ENCODE results near the gene PTRH2.
"Not testable (repeated sequence)": the region's sequence is repeated elsewhere in the genome, so short reads cannot be mapped to it uniquely, and the experiment has no call there.

PTRH2 gene

GRCh38 chr17:59707149-59707970, at the start of gene PTRH2, which contains the start of gene VMP1:
Gene PTRH2 (minus strand): TSS chr17:59707430. CDS start chr17:59697978, 9,452 bp downstream.
Gene VMP1 (plus strand): TSS chr17:59707654. CDS start chr17:59731447, 23,793 bp downstream.
- intact Hi-C loops (cut with micrococcal nuclease), result loop anchor here (1.0 to 5.0 kb wide), 3 partner anchors 35 to 185 kb away; partner anchors contain the start of genes CLTC and TUBD1
- no peaks in the 10 kb centered on the region for H3K27me3 Mint-ChIP-seq
- H3K4me3 Mint-ChIP-seq, result peak within 1 kb of the TSS; percentile 91
- H3K4me1 Mint-ChIP-seq (ENCODE audit: low read depth), result peaks cover 61% of the 10 kb centered on the region
- H3K9me3 Mint-ChIP-seq, result no peaks in the 10 kb centered on the region
- peak within 1 kb of the TSS; percentile 93 for H3K27ac Mint-ChIP-seq
- peaks cover 58% of the 10 kb centered on the region for H3K36me3 Mint-ChIP-seq (ENCODE audit: low read depth)

GRCh38 chr17:59756236-59756818, 49.1 kb upstream of the PTRH2 start:
- H3K9me3 Mint-ChIP-seq, result no peaks in the 10 kb centered on the region
- no peaks in the 10 kb centered on the region for H3K27me3 Mint-ChIP-seq
- H3K36me3 Mint-ChIP-seq (ENCODE audit: low read depth), result peaks cover 42% of the 10 kb centered on the region
- H3K27ac Mint-ChIP-seq, result peak overlapping the region; percentile 83
- no peak overlapping the region for H3K4me3 Mint-ChIP-seq
- intact Hi-C loops (cut with micrococcal nuclease), result no loop called here
- H3K4me1 Mint-ChIP-seq (ENCODE audit: low read depth), result peaks cover 41% of the 10 kb centered on the region

DNA sequence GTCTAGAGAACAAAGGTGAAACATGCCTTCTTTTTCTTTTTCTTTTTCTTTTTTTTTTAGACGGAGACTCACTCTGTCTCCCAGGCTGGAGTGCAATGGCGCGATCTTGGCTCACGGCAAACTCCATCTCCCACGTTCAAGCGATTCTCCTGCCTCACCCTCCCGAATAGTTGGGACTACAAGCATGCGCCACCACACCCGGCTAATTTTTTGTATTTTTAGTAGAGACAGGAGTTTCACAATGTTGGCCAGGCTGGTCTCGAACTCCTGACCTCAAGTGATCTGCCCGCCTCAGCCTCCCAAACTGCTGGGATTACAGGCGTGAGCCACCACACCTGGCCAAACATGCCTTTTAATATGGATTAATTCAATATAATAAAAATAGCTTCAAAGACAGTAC, 47.8 kb upstream of the PTRH2 start:
- H3K27me3 Mint-ChIP-seq; H3K9me3 Mint-ChIP-seq; intact Hi-C loops (cut with micrococcal nuclease); H3K4me3 Mint-ChIP-seq: not testable (repeated sequence)
- Mint-ChIP-seq H3K4me1 (ENCODE audit: low read depth) (peaks cover 44% of the 10 kb centered on the region), H3K36me3 (ENCODE audit: low read depth) (peaks cover 36% of the 10 kb centered on the region), H3K27ac (peak overlapping the region; percentile 83)

- H3K4me1 Mint-ChIP-seq (ENCODE audit: low read depth), result peaks cover 38% of the 10 kb centered on the region
- peak overlapping the region; percentile 83 for H3K27ac Mint-ChIP-seq
- H3K36me3 Mint-ChIP-seq (ENCODE audit: low read depth), result peaks cover 30% of the 10 kb centered on the region
- H3K27me3 Mint-ChIP-seq, result no peaks in the 10 kb centered on the region
- H3K9me3 Mint-ChIP-seq, result no peaks in the 10 kb centered on the region
- intact Hi-C loops (cut with micrococcal nuclease), result loop anchor here (5.0 kb wide), 1 partner anchor 33 kb away; no protein-coding TSS in a partner anchor
- H3K4me3 Mint-ChIP-seq, result peak overlapping the region; percentile 32
Measured at GRCh38 chr17:59754552-59754951, 47.3 kb upstream of the PTRH2 start.

GRCh38 chr17:59753522-59754467, 46.6 kb upstream of the PTRH2 start:
- H3K36me3 Mint-ChIP-seq (ENCODE audit: low read depth), result peaks cover 23% of the 10 kb centered on the region
- H3K9me3 Mint-ChIP-seq, result no peaks in the 10 kb centered on the region
- no peak overlapping the region for H3K4me3 Mint-ChIP-seq
- intact Hi-C loops (cut with micrococcal nuclease), result loop anchor here (2.0 to 5.0 kb wide), 2 partner anchors 34 to 93 kb away; no protein-coding TSS in a partner anchor
- no peaks in the 10 kb centered on the region for H3K27me3 Mint-ChIP-seq
- H3K4me1 Mint-ChIP-seq (ENCODE audit: low read depth), result peaks cover 37% of the 10 kb centered on the region
- H3K27ac Mint-ChIP-seq, result peak overlapping the region; percentile 83

- Mint-ChIP-seq H3K27ac (peak overlapping the region; percentile 83), H3K4me1 (ENCODE audit: low read depth) (peaks cover 37% of the 10 kb centered on the region), H3K27me3 (no peaks in the 10 kb centered on the region), H3K36me3 (ENCODE audit: low read depth) (peaks cover 15% of the 10 kb centered on the region), H3K9me3 (no peaks in the 10 kb centered on the region), H3K4me3 (no peak overlapping the region)
- intact Hi-C loops (cut with micrococcal nuclease), result loop anchor here (2.0 to 5.0 kb wide), 2 partner anchors 34 to 94 kb away; no protein-coding TSS in a partner anchor
Measured at GRCh38 chr17:59752922-59753321, 45.7 kb upstream of the PTRH2 start.

GRCh38 chr17:59752446-59752845, 45.2 kb upstream of the PTRH2 start:
- intact Hi-C loops (cut with micrococcal nuclease), result loop anchor here (2.0 to 5.0 kb wide), 2 partner anchors 35 to 94 kb away; no protein-coding TSS in a partner anchor
- H3K27ac Mint-ChIP-seq, result peak overlapping the region; percentile 83
- H3K9me3 Mint-ChIP-seq, result no peaks in the 10 kb centered on the region
- peaks cover 13% of the 10 kb centered on the region for H3K36me3 Mint-ChIP-seq (ENCODE audit: low read depth)
- H3K27me3 Mint-ChIP-seq, result no peaks in the 10 kb centered on the region
- H3K4me3 Mint-ChIP-seq, result peak overlapping the region; percentile 13
- H3K4me1 Mint-ChIP-seq (ENCODE audit: low read depth), result peaks cover 37% of the 10 kb centered on the region

DNA sequence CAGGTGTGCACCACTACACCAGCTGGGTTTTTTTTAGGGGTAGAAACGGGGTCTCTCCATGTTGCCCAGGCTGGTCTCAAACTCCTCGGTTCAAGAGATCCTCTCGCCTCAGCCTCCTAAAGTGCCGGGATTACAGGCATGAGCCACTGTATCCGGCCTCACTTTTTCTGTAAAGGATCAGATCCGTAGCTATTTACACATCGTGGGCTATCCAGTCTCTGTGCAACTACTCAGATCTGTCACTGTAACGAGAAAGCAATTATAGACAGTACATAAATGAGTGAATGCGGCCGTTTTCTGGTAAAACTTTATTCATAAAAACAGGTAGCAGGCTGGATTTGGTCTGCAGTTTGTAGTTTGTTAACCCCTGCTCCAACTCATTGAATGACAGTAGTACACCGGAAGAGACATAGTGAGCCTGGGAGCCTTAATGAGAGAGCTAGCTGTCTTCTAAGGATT, 44.8 kb upstream of the PTRH2 start:
- Mint-ChIP-seq H3K36me3 (ENCODE audit: low read depth) (peaks cover 13% of the 10 kb centered on the region), H3K27ac (peak overlapping the region; percentile 83), H3K9me3 (no peaks in the 10 kb centered on the region), H3K4me3 (peak overlapping the region; percentile 13), H3K4me1 (ENCODE audit: low read depth) (peaks cover 37% of the 10 kb centered on the region), H3K27me3 (no peaks in the 10 kb centered on the region)
- intact Hi-C loops (cut with micrococcal nuclease), result loop anchor here (2.0 to 5.0 kb wide), 2 partner anchors 35 to 95 kb away; no protein-coding TSS in a partner anchor

DNA sequence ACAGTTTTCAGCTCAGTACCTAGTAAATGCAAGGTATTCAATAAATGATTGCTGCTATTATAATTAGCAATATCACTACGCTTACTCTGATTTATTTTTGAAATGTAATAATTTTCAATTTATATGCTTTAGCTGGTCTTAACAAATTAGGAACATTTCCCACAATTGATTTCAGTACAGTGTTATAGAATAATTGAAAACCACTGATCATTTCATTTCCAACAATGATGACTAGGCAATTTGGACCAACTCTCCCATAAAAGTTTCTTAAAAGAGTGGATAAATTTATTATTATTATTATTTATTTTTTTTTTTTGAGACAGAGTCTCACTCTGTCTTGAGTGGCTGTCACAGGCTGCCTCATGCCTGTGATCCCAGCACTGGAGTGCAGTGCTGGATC, 41.4 kb upstream of the PTRH2 start:
- Mint-ChIP-seq H3K36me3 (ENCODE audit: low read depth) (peaks cover 12% of the 10 kb centered on the region), H3K4me3 (no peak overlapping the region), H3K27me3 (no peaks in the 10 kb centered on the region), H3K27ac (no peak overlapping the region), H3K9me3 (no peaks in the 10 kb centered on the region), H3K4me1 (ENCODE audit: low read depth) (peaks cover 14% of the 10 kb centered on the region)
- intact Hi-C loops (cut with micrococcal nuclease), result no loop called here

DNA sequence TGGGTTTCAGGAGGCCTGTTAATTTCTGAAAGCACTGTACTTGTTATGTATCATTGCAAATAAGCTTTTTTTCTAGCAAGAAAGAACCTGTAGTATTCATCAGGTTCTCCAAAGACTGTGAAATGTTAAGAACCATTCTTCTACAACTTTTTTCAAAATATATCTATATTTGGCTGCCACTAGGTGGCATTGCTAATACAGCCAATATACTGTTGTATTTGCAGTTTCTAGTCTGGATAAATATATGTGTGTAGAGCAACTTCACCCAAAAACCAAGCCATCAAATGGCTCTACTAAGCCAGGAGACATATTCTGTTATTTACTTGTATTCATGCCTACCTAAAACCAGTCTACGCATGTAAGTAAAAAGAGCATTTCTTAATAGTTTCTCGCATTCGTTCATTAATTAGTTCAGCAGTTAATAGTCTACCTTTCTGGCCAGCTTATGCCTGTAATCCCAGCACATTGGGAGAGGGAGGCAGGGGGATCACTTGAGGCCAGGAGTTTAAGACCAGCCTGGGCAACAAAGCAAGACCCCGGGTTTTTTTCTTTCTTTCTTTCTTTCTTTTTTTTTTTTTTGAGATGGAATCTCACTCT, 39.7 kb upstream of the PTRH2 start:
- peak overlapping the region; percentile 60 for H3K27ac Mint-ChIP-seq
- peaks cover 28% of the 10 kb centered on the region for H3K36me3 Mint-ChIP-seq (ENCODE audit: low read depth)
- H3K4me3 Mint-ChIP-seq, result no peak overlapping the region
- H3K4me1 Mint-ChIP-seq (ENCODE audit: low read depth), result peaks cover 10% of the 10 kb centered on the region
- intact Hi-C loops (cut with micrococcal nuclease), result loop anchor here (1.0 kb wide), 1 partner anchor 112 kb away; no protein-coding TSS in a partner anchor
- H3K9me3 Mint-ChIP-seq, result peaks cover 8% of the 10 kb centered on the region
- no peaks in the 10 kb centered on the region for H3K27me3 Mint-ChIP-seq

GRCh38 chr17:59745040-59745439, 37.8 kb upstream of the PTRH2 start:
- intact Hi-C loops (cut with micrococcal nuclease), result no loop called here
- Mint-ChIP-seq H3K27me3 (no peaks in the 10 kb centered on the region), H3K36me3 (ENCODE audit: low read depth) (peaks cover 45% of the 10 kb centered on the region), H3K4me3 (no peak overlapping the region), H3K9me3 (peaks cover 8% of the 10 kb centered on the region), H3K27ac (no peak overlapping the region), H3K4me1 (ENCODE audit: low read depth) (no peaks in the 10 kb centered on the region)

DNA sequence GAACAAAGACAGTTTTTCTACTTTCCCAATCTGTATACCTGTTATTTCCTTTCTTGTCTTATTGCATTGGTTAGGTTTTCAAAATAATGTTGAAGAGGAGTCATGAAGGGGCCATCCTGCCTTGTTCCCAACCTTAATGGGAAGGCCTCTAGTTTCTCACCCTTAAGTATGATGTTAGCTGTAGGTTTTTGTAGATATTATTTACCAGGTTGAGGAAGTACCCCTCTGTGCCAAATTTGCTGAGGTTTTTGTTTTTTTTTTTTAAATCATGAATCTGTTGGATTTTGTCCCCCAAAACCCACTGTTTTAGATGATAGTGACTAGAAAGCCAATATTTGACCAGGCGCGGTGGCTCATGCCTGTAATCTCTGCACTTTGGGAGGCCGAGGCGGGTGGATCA, 36.6 kb upstream of the PTRH2 start:
- no peak overlapping the region for H3K4me3 Mint-ChIP-seq
- no peaks in the 10 kb centered on the region for H3K4me1 Mint-ChIP-seq (ENCODE audit: low read depth)
- peaks cover 8% of the 10 kb centered on the region for H3K9me3 Mint-ChIP-seq
- intact Hi-C loops (cut with micrococcal nuclease), result loop anchor here (5.0 kb wide), 1 partner anchor 37 kb away; the partner anchor contains the start of genes PTRH2 and VMP1
- H3K36me3 Mint-ChIP-seq (ENCODE audit: low read depth), result peaks cover 57% of the 10 kb centered on the region
- no peak overlapping the region for H3K27ac Mint-ChIP-seq
- no peaks in the 10 kb centered on the region for H3K27me3 Mint-ChIP-seq

GRCh38 chr17:59737324-59737723, 30.1 kb upstream of the PTRH2 start:
- Mint-ChIP-seq H3K4me1 (ENCODE audit: low read depth) (no peaks in the 10 kb centered on the region), H3K9me3 (no peaks in the 10 kb centered on the region), H3K27me3 (no peaks in the 10 kb centered on the region), H3K36me3 (ENCODE audit: low read depth) (peaks cover 73% of the 10 kb centered on the region), H3K4me3 (no peak overlapping the region), H3K27ac (no peak overlapping the region)
- intact Hi-C loops (cut with micrococcal nuclease), result no loop called here

Data from dendritic cell treated with granulocyte-macrophage colony-stimulating factor and Interleukin-4, amounts not matched to agents 40 ng/mL and 50 ng/mL, for 4 days (primary cell).